ENCODE results near the gene TSEN34.
A peak's percentile ranks its signal among the peaks of the same experiment; 100 is the strongest.
"Not testable (repeated sequence)": the region's sequence is repeated elsewhere in the genome, so short reads cannot be mapped to it uniquely, and the experiment has no call there.

TSEN34 gene

GRCh38 chr19:54179921-54180461 is 11.1 kb upstream of the TSEN34 start:
- DNase-seq, result peak in 38 of 42 donors; percentile 37 to 88 (median 66)
- intact Hi-C loops (cut with DNase I), result no loop called here

- intact Hi-C loops (cut with DNase I), result no loop called here
- no peak for DNase-seq
Observed at GRCh38 chr19:54180691-54181091, 10.4 kb upstream of the TSEN34 start.

GRCh38 chr19:54181894-54182293 is 9.2 kb upstream of the TSEN34 start:
- intact Hi-C loops (cut with DNase I); DNase-seq: not testable (repeated sequence)

DNA sequence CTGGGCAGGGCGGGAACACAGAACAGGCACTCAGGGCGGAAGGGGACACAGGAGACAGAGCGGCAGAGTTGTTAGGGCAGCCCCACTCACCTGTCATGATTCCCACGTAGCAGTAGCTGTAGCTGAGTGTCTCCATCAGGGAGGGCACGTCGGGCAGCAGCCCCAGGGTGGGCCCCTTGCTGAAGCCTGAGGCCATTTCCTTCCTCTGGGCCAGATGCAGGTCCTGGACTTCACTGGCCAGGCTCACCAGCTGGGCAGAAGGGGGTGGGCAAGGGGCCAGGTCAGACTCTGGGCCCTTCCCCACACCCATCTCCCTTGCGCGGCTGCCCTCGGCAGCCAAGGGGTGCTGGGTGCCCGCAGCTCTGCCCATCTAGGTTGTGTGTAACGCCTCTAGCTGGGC is 7.7 kb upstream of the TSEN34 start:
- intact Hi-C loops (cut with DNase I), result no loop called here
- DNase-seq, result no peak

DNA sequence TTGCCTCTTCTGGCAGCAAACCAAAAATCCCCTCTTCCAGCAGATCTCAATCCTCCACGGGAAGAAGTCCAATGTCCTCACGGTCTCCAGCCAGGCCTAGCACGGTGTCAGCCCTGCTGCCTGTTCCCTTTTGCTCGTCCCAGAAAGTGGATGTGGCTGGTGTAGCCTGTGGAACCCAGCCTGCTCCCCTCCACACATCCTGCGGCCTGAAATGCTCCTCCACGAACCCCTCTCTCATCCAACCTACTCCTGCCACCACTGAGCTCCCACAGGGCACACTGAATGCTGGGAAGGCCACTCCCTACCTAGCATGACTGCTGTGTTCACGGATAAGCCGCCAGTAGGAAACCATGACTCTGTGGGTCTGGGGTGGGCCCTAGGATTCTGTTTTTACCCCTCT is 4.8 kb upstream of the TSEN34 start:
- no peak for DNase-seq
- intact Hi-C loops (cut with DNase I), result no loop called here

GRCh38 chr19:54186934-54187381 is 4.2 kb upstream of the TSEN34 start:
- intact Hi-C loops (cut with DNase I), result no loop called here

GRCh38 chr19:54188215-54188871 is 2.8 kb upstream of the TSEN34 start:
- peak in 4 of 42 donors; percentile 15 to 52 (median 40) for DNase-seq
- intact Hi-C loops (cut with DNase I), result no loop called here

More at GRCh38 chr19:54186934-54187381, 4.2 kb upstream of the TSEN34 start:
- no peak for DNase-seq

DNA sequence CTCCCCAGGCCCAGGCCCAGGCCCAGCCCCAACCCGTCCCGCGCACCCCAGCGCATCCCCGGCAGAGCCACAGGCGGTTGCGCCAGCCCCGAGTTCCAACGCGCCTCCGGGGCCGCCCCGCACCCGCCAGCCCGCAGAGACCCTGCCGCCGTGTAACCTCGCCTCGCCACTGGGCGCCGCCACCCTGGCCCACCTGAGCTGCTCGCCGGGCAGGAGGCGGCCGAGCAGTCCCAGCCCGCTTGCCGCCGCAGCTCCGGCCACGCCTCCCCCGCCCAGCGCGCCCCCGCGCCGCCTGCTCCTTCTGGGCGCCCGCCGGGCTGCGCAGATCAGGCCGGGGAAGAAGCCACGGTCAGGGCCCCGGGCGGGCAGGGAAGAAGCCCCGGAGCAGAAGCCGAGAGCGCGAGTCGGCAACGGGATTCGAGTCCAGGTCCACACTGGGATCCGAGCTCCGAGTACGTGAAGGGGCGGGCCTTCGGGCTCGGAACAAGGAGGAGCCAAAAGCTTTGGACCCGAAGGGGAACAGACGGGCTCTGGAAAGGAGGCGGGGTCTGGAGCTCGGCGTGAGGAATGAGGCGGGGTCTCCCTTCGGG is 1.9 kb upstream of the TSEN34 start, which contains the start of gene MBOAT7:
Gene MBOAT7, minus strand, starts transcription at position 436 of the 590 bp plus-strand sequence. CDS start 1,072 bp downstream, outside the sequence.
- peak in 4 of 42 donors; percentile 12 to 55 (median 44) for DNase-seq
- intact Hi-C loops (cut with DNase I), result no loop called here

GRCh38 chr19:54189735-54190502 is 1.2 kb upstream of the TSEN34 start:
- intact Hi-C loops (cut with DNase I), result loop anchor here (1.0 kb wide), 1 partner anchor 10 kb away; the partner anchor contains the start of gene RPS9
- DNase-seq, result peak; percentile 99 to 100 (median 100)

DNA sequence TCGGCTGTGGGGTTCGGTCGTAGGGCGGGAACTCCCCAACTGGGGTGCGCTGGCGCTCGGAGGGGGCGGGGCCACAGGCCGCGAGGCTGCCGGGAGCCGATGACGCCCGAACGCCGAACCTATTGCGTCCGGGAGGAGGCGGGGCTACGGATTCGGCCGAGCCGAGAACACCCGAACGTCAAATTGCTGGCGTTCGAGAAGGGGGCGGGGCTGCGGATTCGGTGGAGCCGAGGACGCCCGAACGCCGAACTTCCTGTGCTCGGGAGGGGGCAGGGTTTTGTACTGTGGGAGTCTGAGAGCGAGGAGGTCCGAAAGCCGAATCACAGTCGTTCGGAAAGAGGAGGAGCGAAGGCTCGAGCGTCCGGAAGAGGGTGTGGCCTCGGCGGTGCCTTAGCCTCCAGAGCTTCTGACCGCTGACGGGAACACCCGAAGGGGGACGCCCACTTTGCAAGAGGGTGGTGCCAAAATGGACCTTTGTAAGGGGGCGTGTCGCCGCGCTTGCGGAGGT is 551 bp upstream of the TSEN34 start:
- intact Hi-C loops (cut with DNase I), result loop anchor here (1.0 kb wide), 1 partner anchor 10 kb away; the partner anchor contains the start of gene RPS9
- DNase-seq, result peak; percentile 99 to 100 (median 100)

GRCh38 chr19:54191811-54192453 is 824 bp downstream of the TSEN34 start:
- no peak for DNase-seq
- intact Hi-C loops (cut with DNase I), result no loop called here

DNA sequence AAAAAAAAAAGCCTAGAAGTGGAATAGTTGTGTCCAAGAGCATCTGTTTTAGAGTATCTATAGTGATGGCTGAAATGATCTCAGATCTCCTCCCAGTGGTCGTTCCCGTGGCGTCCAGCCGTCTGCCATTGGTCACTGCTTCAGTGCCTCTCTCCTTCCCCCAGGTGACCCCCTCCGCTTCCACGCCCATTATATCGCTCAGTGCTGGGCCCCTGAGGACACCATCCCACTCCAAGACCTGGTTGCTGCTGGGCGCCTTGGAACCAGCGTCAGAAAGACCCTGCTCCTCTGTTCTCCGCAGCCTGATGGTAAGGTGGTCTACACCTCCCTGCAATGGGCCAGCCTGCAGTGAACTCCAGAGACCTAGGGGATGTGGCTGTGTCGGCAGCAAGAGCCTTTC is 1.9 kb downstream of the TSEN34 start:
- intact Hi-C loops (cut with DNase I), result no loop called here
- no peak for DNase-seq

DNA sequence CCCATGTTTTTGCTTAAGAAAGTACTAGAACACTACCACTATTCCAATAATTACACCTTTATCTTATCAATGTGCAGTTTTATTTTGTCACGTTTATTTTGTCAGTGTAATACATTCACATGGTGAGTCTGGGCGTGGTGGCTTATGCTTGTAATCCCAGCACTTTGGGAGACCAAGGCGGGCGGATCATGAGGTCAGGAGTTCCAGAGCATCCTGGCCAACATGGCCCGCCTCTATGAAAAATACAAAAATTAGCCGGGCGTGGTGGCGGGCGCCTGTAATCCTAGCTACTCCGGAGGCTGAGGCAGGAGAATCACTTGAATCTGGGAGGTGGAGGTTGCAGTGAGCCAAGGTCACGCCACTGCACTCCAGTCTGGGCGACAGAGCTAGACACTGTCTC is 3.4 kb downstream of the TSEN34 start:
- intact Hi-C loops (cut with DNase I), result not testable (repeated sequence)

DNA sequence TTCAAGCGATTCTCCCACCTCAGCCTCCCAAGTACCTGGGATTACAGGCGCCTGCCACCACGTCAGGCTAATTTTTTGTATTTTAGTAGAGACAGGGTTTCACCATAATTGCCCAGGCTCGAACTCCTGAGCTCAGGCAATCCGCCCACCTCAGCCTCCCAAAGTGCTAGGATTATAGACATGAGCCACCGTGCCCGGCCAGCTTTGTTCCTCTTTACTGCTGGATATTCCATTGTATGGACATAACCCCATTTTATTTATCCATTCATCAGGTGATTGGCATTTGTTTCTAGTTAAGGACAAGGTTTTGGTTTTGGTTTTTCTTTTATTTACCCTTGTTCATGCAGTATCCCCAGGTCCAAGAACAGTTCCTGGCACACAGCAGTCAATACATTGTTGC is 5.4 kb downstream of the TSEN34 start:
- DNase-seq, result no peak
- intact Hi-C loops (cut with DNase I), result no loop called here

More for the DNA sequence above, 3.4 kb downstream of the TSEN34 start:
- not testable (repeated sequence) for DNase-seq

DNA sequence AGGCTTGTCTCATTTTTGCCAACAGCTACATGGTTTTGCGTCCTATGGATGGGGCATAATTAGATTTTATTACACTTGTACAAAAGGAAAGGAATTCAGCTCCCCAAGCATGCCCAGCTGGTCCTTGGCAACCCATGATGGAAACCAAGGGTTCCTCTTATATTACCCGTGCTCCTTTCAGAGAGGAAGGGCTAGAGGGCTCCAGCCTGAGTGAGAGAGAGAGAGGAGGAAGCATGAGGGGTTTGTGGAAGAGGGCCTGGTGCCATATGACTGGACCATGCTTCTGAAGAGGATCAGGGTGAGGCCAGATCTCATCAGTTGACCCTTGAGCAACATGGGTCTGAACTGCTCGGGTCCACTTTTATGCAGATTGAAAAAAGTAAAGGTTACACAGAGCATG is 6.0 kb downstream of the TSEN34 start:
- DNase-seq, result no peak
- intact Hi-C loops (cut with DNase I), result no loop called here

- intact Hi-C loops (cut with DNase I), result no loop called here
Observed at GRCh38 chr19:54199401-54199800, 8.3 kb downstream of the TSEN34 start.

DNA sequence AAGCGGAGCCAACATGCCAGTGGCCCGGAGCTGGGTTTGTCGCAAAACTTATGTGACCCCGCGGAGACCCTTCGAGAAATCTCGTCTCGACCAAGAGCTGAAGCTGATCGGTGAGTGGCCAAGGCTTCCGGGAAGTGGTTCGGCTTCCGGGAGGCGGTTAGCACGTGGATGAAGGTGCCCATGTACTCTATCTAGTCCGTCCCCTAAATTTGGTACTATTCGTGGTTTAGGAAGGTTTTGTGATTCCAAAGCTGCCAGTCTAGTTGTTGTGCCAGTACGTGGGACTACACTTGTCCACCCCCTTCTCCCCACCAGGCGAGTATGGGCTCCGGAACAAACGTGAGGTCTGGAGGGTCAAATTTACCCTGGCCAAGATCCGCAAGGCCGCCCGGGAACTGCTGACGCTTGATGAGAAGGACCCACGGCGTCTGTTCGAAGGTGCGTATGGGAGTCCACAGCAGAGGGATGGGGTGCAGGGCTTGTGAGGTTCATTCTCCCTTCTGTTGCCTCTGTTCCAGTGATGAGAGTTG is 10.1 kb downstream of the TSEN34 start:
- no peak for DNase-seq
- intact Hi-C loops (cut with DNase I), result no loop called here

More at GRCh38 chr19:54199401-54199800, 8.3 kb downstream of the TSEN34 start:
- no peak for DNase-seq

DNA sequence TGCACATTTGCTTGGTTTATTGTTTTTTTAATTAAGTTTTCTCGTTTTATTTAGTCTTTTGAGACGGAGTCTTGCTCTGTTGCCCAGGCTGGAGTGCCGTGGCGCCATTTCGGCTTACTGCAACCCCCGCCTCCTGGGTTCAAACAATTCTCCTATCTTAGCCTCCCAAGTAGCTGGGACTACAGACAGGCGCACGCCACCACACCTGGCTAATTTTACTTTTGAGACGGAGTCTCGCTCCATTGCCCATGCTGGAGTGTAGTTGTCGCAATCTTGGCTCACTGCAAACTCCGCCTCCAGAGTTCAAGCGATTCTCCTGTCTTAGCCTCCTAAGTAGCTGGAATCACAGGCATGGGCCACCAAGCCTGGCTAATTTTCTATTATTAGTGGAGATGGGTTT is 10.9 kb downstream of the TSEN34 start:
- DNase-seq, result no peak
- intact Hi-C loops (cut with DNase I), result no loop called here
